NCI-H1048 (cell line): ENCODE data around the gene CDH5.
"Not testable (repeated sequence)": the region's sequence is repeated elsewhere in the genome, so short reads cannot be mapped to it uniquely, and the experiment has no call there.

Source experiments
- DNase-seq: peaks from one replicate; lab custom pipeline; 2025; lab: John Stamatoyannopoulos, UW

CDH5 gene

GRCh38 chr16:66366433-66367299 lies at the start of gene CDH5:
Gene CDH5, plus strand, starts transcription at chr16:66366691. Its CDS starts 12,647 bp downstream, at chr16:66379338.
- DNase-seq, result no peak

- no peak for DNase-seq
Observed at GRCh38 chr16:66318505-66318904, 48.0 kb upstream of the CDH5 start.

- no peak for DNase-seq
Observed at GRCh38 chr16:66320774-66321173, 45.7 kb upstream of the CDH5 start.

GRCh38 chr16:66322174-66322573 lies 44.3 kb upstream of the CDH5 start:
- no peak for DNase-seq

GRCh38 chr16:66324815-66325515 lies 41.5 kb upstream of the CDH5 start:
- DNase-seq, result no peak

GRCh38 chr16:66325717-66326376 lies 40.6 kb upstream of the CDH5 start:
- DNase-seq, result no peak

- no peak for DNase-seq
Observed at GRCh38 chr16:66326991-66327513, 39.4 kb upstream of the CDH5 start.

- no peak for DNase-seq
Observed at GRCh38 chr16:66328282-66328681, 38.2 kb upstream of the CDH5 start.

- not testable (repeated sequence) for DNase-seq
Observed at GRCh38 chr16:66331464-66331863, 35.0 kb upstream of the CDH5 start.

GRCh38 chr16:66332634-66333610 lies 33.6 kb upstream of the CDH5 start:
- no peak for DNase-seq

- DNase-seq, result no peak
Observed at GRCh38 chr16:66334853-66335574, 31.5 kb upstream of the CDH5 start.

- DNase-seq, result no peak
Observed at GRCh38 chr16:66335704-66336329, 30.7 kb upstream of the CDH5 start.

GRCh38 chr16:66337463-66338188 lies 28.9 kb upstream of the CDH5 start:
- no peak for DNase-seq

- DNase-seq, result no peak
Observed at GRCh38 chr16:66342294-66342900, 24.1 kb upstream of the CDH5 start.

- DNase-seq, result no peak
Observed at GRCh38 chr16:66344533-66345145, 21.9 kb upstream of the CDH5 start.

GRCh38 chr16:66346221-66346620 lies 20.3 kb upstream of the CDH5 start:
- no peak for DNase-seq

- DNase-seq, result no peak
Observed at GRCh38 chr16:66352304-66352703, 14.2 kb upstream of the CDH5 start.

GRCh38 chr16:66353055-66353454 lies 13.4 kb upstream of the CDH5 start:
- DNase-seq, result no peak
